Sigmoid colon (tissue), 7 donors: ENCODE measurements around the gene PPP1R16B. TPM values are rescaled to one million over a fixed set of nuclear protein-coding genes. Genes with fewer than 3 reads are reported as not detected.

Experiments
- DNase-seq: peaks from one replicate; pipeline ENCODE4 v3.0.0-alpha.2; 2019
- H3K27ac ChIP-seq, 4 donors: fragments of 200-600 bp; sonication (generic); one replicate each; pipeline ENCODE4 v1.5.1; 2016 to 2019; ENCODE audit warnings: mild to moderate bottlenecking in 1 of 4
- H3K27me3 ChIP-seq, 3 donors: fragments of 200-600 bp; sonication (generic); one replicate each; pipeline ENCODE4 v1.5.1; 2019; ENCODE audit warnings: mild to moderate bottlenecking in 1 of 3
- H3K36me3 ChIP-seq, 4 donors: fragments of 200-600 bp; sonication (generic); one replicate each; pipeline ENCODE4 v1.5.1; 2016 to 2019
- H3K4me1 ChIP-seq, 4 donors: fragments of 200-600 bp; sonication (generic); one replicate each; pipeline ENCODE4 v1.5.1; 2017 to 2019
- H3K4me3 ChIP-seq, 4 donors: fragments of 200-600 bp; sonication (generic); one replicate each; pipeline ENCODE4 v1.5.1; 2017 to 2019; ENCODE audit warnings: mild to moderate bottlenecking in 2 of 4, moderate library complexity in 1 of 4
- H3K9me3 ChIP-seq, 4 donors: fragments of 200-600 bp in 3 of 4; sonication (generic) in 3 of 4; one replicate each; pipeline versions ENCODE4 v1.5.1 to v1.6.1; 2013 to 2019
- CTCF ChIP-seq, 4 experiments: fragments of 450-650 bp in 3 of 4; fragments of 200-600 bp in 1 of 4; IDR thresholded peaks; one replicate each; pipeline ENCODE4 v1.5.1; 2016 to 2019; ENCODE audit warnings: antibody characterized with exemption in 4 of 4, mild to moderate bottlenecking in 3 of 4, moderate library complexity in 2 of 4
- EP300 ChIP-seq, 4 donors: sonication (generic); formaldehyde crosslinking; IDR thresholded peaks; one replicate each; pipeline ENCODE4 v1.6.1; 2017; ENCODE audit warnings: antibody characterized with exemption in 4 of 4
- POLR2A ChIP-seq, 2 donors: fragments of 450-650 bp; IDR thresholded peaks; one replicate each; pipeline ENCODE4 v1.6.1; 2016; ENCODE audit warnings: antibody characterized with exemption in 2 of 2, mild to moderate bottlenecking in 2 of 2, moderate library complexity in 2 of 2
- POLR2AphosphoS5 ChIP-seq, 4 donors: sonication (generic); formaldehyde crosslinking; IDR thresholded peaks; one replicate each; pipeline ENCODE4 v1.6.1; 2017; ENCODE audit warnings: antibody characterized with exemption in 4 of 4
- WGBS, 2 donors: extraction: QIAGEN DNeasy Blood & Tissue Kit; methylation state at CpG; one replicate each; pipeline ENCODE4 v1.1.7; 2013; 5-methylcytosine and 5-hydroxymethylcytosine counted together
- intact Hi-C: fragments of 100-400 bp; cut with DNase I; formaldehyde crosslinking; loops from one replicate; pipeline ENCODE4 v1.15.1; 2023
- polyA plus RNA-seq, 3 donors: library from polyadenylated mRNA; stranded (reverse); fragments of 200-250 nt; gene quantifications; one replicate each; pipeline ENCODE4 v1.2.3, GENCODE V29; 2013
- total RNA-seq, 4 donors: library from RNA; depleted of rRNA; stranded (reverse); fragments of >200 nt; gene quantifications; one replicate each; pipeline ENCODE4 v1.1.0, GENCODE V29; 2016
- donor health status: healthy with polysubstance abuse.
- donor health status: Bipolar disorder and iron deficiency.
- donor health status: healthy.

The PPP1R16B gene
- total and polyA plus RNA-seq, 7 donors, result 0.92 to 21.7 (median 3.6) TPM

GRCh38 chr20:38831995-38832620 lies 26.6 kb downstream of the PPP1R16B start:
- H3K36me3 ChIP-seq, result no peaks in the 10 kb centered on the region
- 77 to 80% methylated on average over 8 of the region's 8 CpGs for WGBS, 2 donors
- TF ChIP-seq POLR2A (IDR thresholded peaks at IDR 0.05) (no peak), POLR2AphosphoS5 (IDR thresholded peaks at IDR 0.05) (no peak), EP300 (IDR thresholded peaks at IDR 0.05) (no peak), CTCF (IDR thresholded peaks at IDR 0.05) (no peak)
- no peaks in the 10 kb centered on the region for H3K9me3 ChIP-seq
- DNase-seq, result no peak
- H3K27me3 ChIP-seq, result peaks cover 0 to 7% (median 0%) of the 10 kb centered on the region in 3 donors
- no peak overlapping the region for H3K4me3 ChIP-seq
- intact Hi-C loops, result no loop called here
- no peak overlapping the region for H3K27ac ChIP-seq
- H3K4me1 ChIP-seq, result no peaks in the 10 kb centered on the region

GRCh38 chr20:38833154-38833856 lies 27.8 kb downstream of the PPP1R16B start:
- TF ChIP-seq POLR2A (IDR thresholded peaks at IDR 0.05) (no peak), EP300 (IDR thresholded peaks at IDR 0.05) (no peak), CTCF (IDR thresholded peaks at IDR 0.05) (no peak), POLR2AphosphoS5 (IDR thresholded peaks at IDR 0.05) (no peak)
- no peak for DNase-seq
- H3K4me1 ChIP-seq, result no peaks in the 10 kb centered on the region
- intact Hi-C loops, result no loop called here
- peaks cover 0 to 7% (median 0%) of the 10 kb centered on the region in 3 donors for H3K27me3 ChIP-seq
- no peak overlapping the region for H3K4me3 ChIP-seq
- no peaks in the 10 kb centered on the region for H3K9me3 ChIP-seq
- H3K36me3 ChIP-seq, result no peaks in the 10 kb centered on the region
- WGBS, 2 donors, result 79 to 82% methylated on average over 5 of the region's 5 CpGs
- H3K27ac ChIP-seq, result no peak overlapping the region

- H3K9me3 ChIP-seq, result no peaks in the 10 kb centered on the region
- H3K36me3 ChIP-seq, result no peaks in the 10 kb centered on the region
- TF ChIP-seq POLR2A (IDR thresholded peaks at IDR 0.05), result no peak
- TF ChIP-seq CTCF (IDR thresholded peaks at IDR 0.05), result no peak
- no peak for TF ChIP-seq POLR2AphosphoS5 (IDR thresholded peaks at IDR 0.05)
- no peak for TF ChIP-seq EP300 (IDR thresholded peaks at IDR 0.05)
- H3K4me3 ChIP-seq, result no peak overlapping the region
- DNase-seq, result no peak
- peaks cover 0 to 10% (median 0%) of the 10 kb centered on the region in 3 donors for H3K27me3 ChIP-seq
- H3K27ac ChIP-seq, result no peak overlapping the region
- intact Hi-C loops, result no loop called here
- WGBS, 2 donors, result 62 to 82% methylated on average over 4 of the region's 4 CpGs
- H3K4me1 ChIP-seq, result no peaks in the 10 kb centered on the region
These were observed 28.3 kb downstream of the PPP1R16B start for GRCh38 chr20:38833857-38834164.

- DNase-seq, result no peak
- Histone ChIP-seq H3K4me1 (no peaks in the 10 kb centered on the region), H3K4me3 (no peak overlapping the region), H3K27me3 (peaks cover 0 to 14% (median 0%) of the 10 kb centered on the region in 3 donors), H3K36me3 (no peaks in the 10 kb centered on the region), H3K9me3 (no peaks in the 10 kb centered on the region), H3K27ac (no peak overlapping the region)
- TF ChIP-seq CTCF (IDR thresholded peaks at IDR 0.05), result no peak
- intact Hi-C loops, result no loop called here
These were observed 29.4 kb downstream of the PPP1R16B start for GRCh38 chr20:38834868-38835267.

GRCh38 chr20:38835792-38836191 lies 30.3 kb downstream of the PPP1R16B start:
- H3K4me1 ChIP-seq, result no peaks in the 10 kb centered on the region
- no peak overlapping the region for H3K4me3 ChIP-seq
- DNase-seq, result no peak
- H3K27ac ChIP-seq, result no peak overlapping the region
- no peaks in the 10 kb centered on the region for H3K9me3 ChIP-seq
- TF ChIP-seq CTCF (IDR thresholded peaks at IDR 0.05), result no peak
- TF ChIP-seq POLR2AphosphoS5 (IDR thresholded peaks at IDR 0.05), result no peak
- no peak for TF ChIP-seq EP300 (IDR thresholded peaks at IDR 0.05)
- TF ChIP-seq POLR2A (IDR thresholded peaks at IDR 0.05), result no peak
- H3K27me3 ChIP-seq, result peaks cover 0 to 23% (median 0%) of the 10 kb centered on the region in 3 donors
- H3K36me3 ChIP-seq, result no peaks in the 10 kb centered on the region
- intact Hi-C loops, result no loop called here
- 92 to 93% methylated on average over 28 of the region's 28 CpGs for WGBS, 2 donors
